KMS-11 (cell line): ENCODE measurements around the gene FGF21.
A peak's percentile ranks its signal among the peaks of the same experiment; 100 is the strongest.

Experiments
- H2AFZ ChIP-seq: fragments of 200-600 bp; sonication (generic); 2 replicates; pipeline ENCODE4 v1.6.1; 2016; ENCODE audit warnings: antibody characterized with exemption, mixed run types, low read depth
- H3K27ac ChIP-seq: fragments of 200-600 bp; sonication (generic); 2 replicates; pipeline ENCODE4 v1.6.1; 2016; ENCODE audit warnings: mild to moderate bottlenecking, mixed run types
- H3K27me3 ChIP-seq: fragments of 200-600 bp; sonication (generic); 2 replicates; pipeline ENCODE4 v1.6.1; 2017; ENCODE audit warnings: mild to moderate bottlenecking, low read depth, mixed run types, moderate library complexity; ENCODE audit not compliant: insufficient read depth
- H3K36me3 ChIP-seq: fragments of 200-600 bp; sonication (generic); 2 replicates; pipeline ENCODE4 v1.6.1; 2017; ENCODE audit warnings: mild to moderate bottlenecking, mixed run types; ENCODE audit not compliant: insufficient read depth
- H3K4me1 ChIP-seq: fragments of 200-600 bp; sonication (generic); 2 replicates; pipeline ENCODE4 v1.6.1; 2016; ENCODE audit warnings: mild to moderate bottlenecking, low read depth, mixed run types; ENCODE audit not compliant: poor library complexity, severe bottlenecking
- H3K4me2 ChIP-seq: fragments of 200-600 bp; sonication (generic); 2 replicates; pipeline ENCODE4 v1.7.0; 2016; ENCODE audit warnings: mild to moderate bottlenecking, mixed run types
- H3K4me3 ChIP-seq: fragments of 200-600 bp; sonication (generic); IDR thresholded peaks from 2 replicates; pipeline ENCODE4 v1.6.1; 2017; ENCODE audit warnings: low read depth, low read length, mixed read lengths; ENCODE audit not compliant: insufficient read depth
- H3K79me2 ChIP-seq: fragments of 200-600 bp; sonication (generic); 2 replicates; pipeline ENCODE4 v1.6.1; 2016; ENCODE audit warnings: low read depth, mixed run types; ENCODE audit not compliant: insufficient read depth
- H3K9ac ChIP-seq: fragments of 200-600 bp; sonication (generic); 2 replicates; pipeline ENCODE4 v1.6.1; 2016; ENCODE audit warnings: mild to moderate bottlenecking, mixed run types
- H4K20me1 ChIP-seq: fragments of 200-600 bp; sonication (generic); 2 replicates; pipeline ENCODE4 v1.6.1; 2016; ENCODE audit warnings: mild to moderate bottlenecking, mixed run types; ENCODE audit not compliant: insufficient read depth
- CTCF ChIP-seq: fragments of 200-600 bp; sonication (generic); conservative IDR thresholded peaks from 2 replicates; pipeline ENCODE4 v1.6.1; 2017; ENCODE audit warnings: low read depth, mild to moderate bottlenecking, antibody characterized with exemption, low read length, moderate library complexity, mixed read lengths

The FGF21 gene

DNA sequence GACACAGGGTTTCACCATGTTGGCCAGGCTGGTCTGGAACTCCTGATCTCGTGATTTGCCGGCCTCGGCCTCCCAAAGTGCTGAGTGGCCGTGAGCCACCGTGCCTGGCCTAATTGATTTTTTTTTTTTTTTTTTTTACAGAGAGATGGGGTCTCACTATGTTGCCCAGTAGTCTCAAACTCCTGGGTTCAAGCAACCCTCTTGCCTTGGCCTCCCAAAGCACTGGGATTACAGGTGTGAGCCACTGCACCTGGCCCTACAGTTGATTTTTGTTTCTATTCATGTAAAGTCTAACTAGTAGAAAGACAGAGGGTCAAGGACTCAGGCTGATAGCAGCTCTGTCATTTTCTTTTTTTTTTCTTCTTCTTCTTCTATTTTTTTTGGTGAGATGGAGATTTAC is 21.8 kb downstream of the FGF21 start:
- no peaks in the 10 kb centered on the region for H3K36me3 ChIP-seq
- H3K27ac ChIP-seq: no peak overlapping the region
- no peaks in the 10 kb centered on the region for H3K79me2 ChIP-seq
- H2AFZ ChIP-seq: no peak overlapping the region
- no peak overlapping the region for H3K9ac ChIP-seq
- TF ChIP-seq CTCF: no peak
- H3K4me2 ChIP-seq: no peak overlapping the region
- H3K4me3 ChIP-seq: no peak overlapping the region
- H3K4me1 ChIP-seq: peaks cover 6% of the 10 kb centered on the region
- H3K27me3 ChIP-seq: peaks cover 56% of the 10 kb centered on the region
- H4K20me1 ChIP-seq: no peaks in the 10 kb centered on the region

DNA sequence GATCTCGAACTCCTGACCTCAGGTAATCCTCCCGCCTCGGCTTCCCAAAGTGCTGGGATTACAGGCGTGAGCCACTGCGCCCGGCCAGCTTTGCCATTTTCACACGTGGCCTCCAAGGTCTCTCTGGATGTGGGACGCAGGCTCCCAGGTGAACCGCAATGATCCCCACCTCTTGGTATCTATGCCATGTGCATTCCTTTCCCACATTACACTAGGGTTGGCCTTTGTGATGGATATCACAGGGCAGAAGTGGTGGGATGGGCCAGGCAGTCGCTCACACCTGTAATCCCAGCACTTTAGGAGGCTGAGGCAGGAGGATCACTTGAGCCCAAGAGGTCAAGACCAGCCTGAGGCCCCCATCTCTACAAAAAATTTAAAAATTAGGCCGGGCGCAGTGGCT is 22.4 kb downstream of the FGF21 start:
- Histone ChIP-seq H3K36me3 (no peaks in the 10 kb centered on the region), H3K27ac (no peak overlapping the region), H3K27me3 (peaks cover 50% of the 10 kb centered on the region), H3K4me2 (no peak overlapping the region), H3K4me1 (peaks cover 6% of the 10 kb centered on the region), H3K79me2 (no peaks in the 10 kb centered on the region), H3K4me3 (no peak overlapping the region), H2AFZ (no peak overlapping the region), H3K9ac (no peak overlapping the region), H4K20me1 (no peaks in the 10 kb centered on the region)
- no peak for TF ChIP-seq CTCF

DNA sequence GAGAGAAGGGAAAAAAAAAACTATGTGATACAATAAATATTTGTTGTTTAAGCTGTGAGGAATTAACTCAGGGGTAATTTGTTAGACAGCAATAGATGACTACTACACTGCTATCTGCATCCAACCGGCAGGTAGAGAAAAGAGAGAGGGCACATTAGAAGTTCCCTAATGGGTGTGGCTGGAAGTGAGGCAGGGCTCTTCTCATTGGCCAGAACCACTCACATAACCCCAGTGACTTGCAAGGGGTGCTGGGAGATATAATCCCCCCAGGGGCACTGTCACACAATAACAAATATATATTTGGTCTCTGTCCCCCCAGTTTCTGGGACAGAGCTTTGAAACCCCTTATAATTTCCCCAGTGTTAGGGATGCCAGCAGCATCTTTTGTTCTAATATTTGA is 24.3 kb downstream of the FGF21 start:
- peaks cover 44% of the 10 kb centered on the region for H3K27me3 ChIP-seq
- TF ChIP-seq CTCF: no peak
- H2AFZ ChIP-seq: no peak overlapping the region
- H4K20me1 ChIP-seq: no peaks in the 10 kb centered on the region
- H3K4me1 ChIP-seq: peaks cover 6% of the 10 kb centered on the region
- no peak overlapping the region for H3K9ac ChIP-seq
- no peak overlapping the region for H3K4me3 ChIP-seq
- no peak overlapping the region for H3K27ac ChIP-seq
- no peak overlapping the region for H3K4me2 ChIP-seq
- no peaks in the 10 kb centered on the region for H3K79me2 ChIP-seq
- no peaks in the 10 kb centered on the region for H3K36me3 ChIP-seq

DNA sequence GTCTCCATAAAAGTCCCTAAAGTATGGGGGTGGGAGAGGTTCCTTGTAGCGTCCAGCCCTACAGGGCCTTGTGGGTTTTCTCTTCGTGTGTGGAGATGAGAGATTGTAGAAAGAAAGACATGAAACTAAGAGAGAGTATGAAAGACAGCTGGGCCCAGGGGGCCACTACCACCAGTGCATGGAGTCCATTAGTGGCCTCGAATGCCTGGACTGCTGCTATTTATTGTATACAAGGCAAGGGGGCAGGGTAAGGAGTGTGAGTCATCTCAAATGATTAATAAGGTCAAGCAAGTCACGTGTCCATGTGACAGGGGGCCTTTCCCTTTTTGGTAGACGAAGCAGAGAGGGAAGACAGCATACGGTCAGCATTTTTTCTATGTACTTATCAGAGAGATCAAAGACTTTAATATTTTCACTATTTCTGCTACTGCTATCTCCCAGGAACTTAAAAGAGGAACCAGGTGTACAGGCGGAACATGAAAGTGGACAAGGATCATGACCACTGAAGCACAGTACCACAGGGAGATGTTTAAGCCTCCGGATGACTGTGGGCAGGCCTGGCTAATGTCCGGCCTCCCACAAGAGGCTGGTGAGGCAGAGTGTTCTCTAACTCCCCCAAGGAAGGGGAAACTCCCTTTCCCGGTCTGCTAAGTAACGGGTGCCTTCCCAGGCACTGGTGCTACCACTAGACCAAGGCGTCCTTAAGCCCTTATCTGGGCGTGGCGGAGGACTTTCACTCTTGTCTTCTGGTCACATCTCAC is 25.5 kb downstream of the FGF21 start:
- no peak overlapping the region for H3K27ac ChIP-seq

More for the DNA sequence above, 25.5 kb downstream of the FGF21 start:
- H3K4me3 ChIP-seq: no peak overlapping the region
- peak overlapping the region; percentile 25; the same call in 1 of the 2 replicates for H3K4me2 ChIP-seq
- H3K36me3 ChIP-seq: no peaks in the 10 kb centered on the region
- no peaks in the 10 kb centered on the region for H4K20me1 ChIP-seq
- TF ChIP-seq CTCF: no peak
- H3K9ac ChIP-seq: no peak overlapping the region
- no peaks in the 10 kb centered on the region for H3K79me2 ChIP-seq
- peaks cover 6% of the 10 kb centered on the region for H3K4me1 ChIP-seq
- H3K27me3 ChIP-seq: peaks cover 51% of the 10 kb centered on the region
- H2AFZ ChIP-seq: no peak overlapping the region
